Tibial artery (tissue), 4 donors: ENCODE results near the gene NME8.

ENCODE experiments used
- DNase-seq, 2 donors: peaks; one replicate each; pipeline ENCODE4 v3.0.0-alpha.2; 2019
- H3K27ac ChIP-seq, 2 donors: fragments of 200-600 bp; sonication (generic) in 1 of 2; 1 replicate in 1 of 2; 2 replicates in 1 of 2; pipeline ENCODE4 v1.5.1; 2018 to 2019; ENCODE audit warnings: mild to moderate bottlenecking in 1 of 2
- H3K27me3 ChIP-seq, 2 donors: fragments of 200-600 bp; sonication (generic) in 1 of 2; one replicate each; pipeline versions ENCODE4 v1.5.1 to v1.6.0; 2016 to 2019
- H3K36me3 ChIP-seq, 3 donors: fragments of 200-600 bp; sonication (generic) in 2 of 3; one replicate each; pipeline ENCODE4 v1.5.1; 2016 to 2019; ENCODE audit warnings: mild to moderate bottlenecking in 2 of 3
- H3K4me1 ChIP-seq, 4 donors: fragments of 200-600 bp; sonication (generic) in 2 of 4; 1 replicate in 3 of 4; 2 replicates in 1 of 4; pipeline ENCODE4 v1.5.1; 2016 to 2019
- H3K4me3 ChIP-seq, 2 donors: fragments of 200-600 bp; sonication (generic) in 1 of 2; 1 replicate in 1 of 2; 2 replicates in 1 of 2; pipeline ENCODE4 v1.5.1; 2018 to 2019; ENCODE audit warnings: mild to moderate bottlenecking in 2 of 2
- H3K9me3 ChIP-seq, 3 donors: fragments of 200-600 bp; sonication (generic) in 1 of 3; one replicate each; pipeline ENCODE4 v1.5.1; 2016 to 2019
- CTCF ChIP-seq, 2 experiments: fragments of 200-600 bp in 1 of 2; fragments of 450-650 bp in 1 of 2; IDR thresholded peaks; one replicate each; pipeline ENCODE4 v1.5.1; 2017 to 2019; ENCODE audit warnings: antibody characterized with exemption in 2 of 2, mild to moderate bottlenecking in 1 of 2, moderate library complexity in 1 of 2
- intact Hi-C: fragments of 100-400 bp; cut with DNase I; formaldehyde crosslinking; loops from one replicate; pipeline ENCODE4 v1.15.0; 2023; ENCODE audit warnings: low total_unique reads

Gene NME8

GRCh38 chr7:37942934-37943610, 94.7 kb downstream of the NME8 start:
- peak; percentile 45 to 70 for DNase-seq
- no peak for TF ChIP-seq CTCF (IDR thresholded peaks at IDR 0.05)
- intact Hi-C loops, result no loop called here
- Histone ChIP-seq H3K4me3 (no peak overlapping the region), H3K27ac (peak overlapping the region; percentile 45 to 46), H3K27me3 (no peaks in the 10 kb centered on the region), H3K9me3 (no peaks in the 10 kb centered on the region), H3K4me1 (peaks cover 0 to 28% (median 17%) of the 10 kb centered on the region in 4 donors), H3K36me3 (peaks cover 0 to 4% (median 0%) of the 10 kb centered on the region in 3 donors)

GRCh38 chr7:37943905-37944736, 95.7 kb downstream of the NME8 start:
- DNase-seq, result no peak
- Histone ChIP-seq H3K4me1 (peaks cover 0 to 28% (median 17%) of the 10 kb centered on the region in 4 donors), H3K9me3 (no peaks in the 10 kb centered on the region), H3K36me3 (peaks cover 0 to 2% (median 0%) of the 10 kb centered on the region in 3 donors), H3K27ac (peak overlapping the region in 1 of 2 donors; percentile 46), H3K27me3 (no peaks in the 10 kb centered on the region), H3K4me3 (no peak overlapping the region)
- intact Hi-C loops, result no loop called here
- no peak for TF ChIP-seq CTCF (IDR thresholded peaks at IDR 0.05)

- peaks cover 0 to 28% (median 17%) of the 10 kb centered on the region in 4 donors for H3K4me1 ChIP-seq
Measured at GRCh38 chr7:37944737-37945054, 96.3 kb downstream of the NME8 start.

GRCh38 chr7:37945336-37945735, 96.9 kb downstream of the NME8 start:
- TF ChIP-seq CTCF (IDR thresholded peaks at IDR 0.05), result no peak
- H3K27me3 ChIP-seq, result no peaks in the 10 kb centered on the region
- H3K9me3 ChIP-seq, result no peaks in the 10 kb centered on the region
- intact Hi-C loops, result no loop called here
- H3K36me3 ChIP-seq, result peaks cover 0 to 14% (median 2%) of the 10 kb centered on the region in 3 donors
- DNase-seq, result no peak
- peaks cover 0 to 28% (median 17%) of the 10 kb centered on the region in 4 donors for H3K4me1 ChIP-seq
- no peak overlapping the region for H3K4me3 ChIP-seq
- no peak overlapping the region for H3K27ac ChIP-seq

More at GRCh38 chr7:37944737-37945054, 96.3 kb downstream of the NME8 start:
- Histone ChIP-seq H3K4me3 (no peak overlapping the region), H3K36me3 (peaks cover 0 to 8% (median 0%) of the 10 kb centered on the region in 3 donors), H3K27me3 (no peaks in the 10 kb centered on the region), H3K9me3 (no peaks in the 10 kb centered on the region), H3K27ac (no peak overlapping the region)
- intact Hi-C loops, result no loop called here
- no peak for TF ChIP-seq CTCF (IDR thresholded peaks at IDR 0.05)
- no peak for DNase-seq

GRCh38 chr7:37947138-37947940, 98.9 kb downstream of the NME8 start:
- Histone ChIP-seq H3K4me1 (peaks cover 0 to 23% (median 15%) of the 10 kb centered on the region in 4 donors), H3K4me3 (no peak overlapping the region), H3K27ac (no peak overlapping the region), H3K36me3 (peaks cover 8 to 29% (median 22%) of the 10 kb centered on the region in 3 donors), H3K27me3 (no peaks in the 10 kb centered on the region), H3K9me3 (no peaks in the 10 kb centered on the region)
- no peak for DNase-seq
- intact Hi-C loops, result no loop called here
- TF ChIP-seq CTCF (IDR thresholded peaks at IDR 0.05), result no peak
